GM13976 (cell line): Measurements from ENCODE around the gene SUSD3.

ENCODE experiments used
- DNase-seq: peaks from one replicate; pipeline ENCODE4 v3.0.0; 2012; ENCODE audit warnings: low spot score
- in situ Hi-C: fragments of 300-500 bp; cut with MboI; formaldehyde crosslinking; loops from one replicate; pipeline ENCODE4 v1.12.0; 2022; ENCODE audit warnings: low sequenced_read_pairs, mixed read lengths, inconsistent platforms; ENCODE audit not compliant: unreplicated experiment
- TF ChIP-seq, protein P1 (sequence below): IDR thresholded peaks from 2 replicates; pipeline ENCODE4 v1.5.1; 2012; ENCODE audit warnings: borderline replicate concordance, mild to moderate bottlenecking; ENCODE audit not compliant: insufficient read depth; ENCODE audit errors: extremely low read depth, missing control alignments, control extremely low read depth

Gene SUSD3

DNA sequence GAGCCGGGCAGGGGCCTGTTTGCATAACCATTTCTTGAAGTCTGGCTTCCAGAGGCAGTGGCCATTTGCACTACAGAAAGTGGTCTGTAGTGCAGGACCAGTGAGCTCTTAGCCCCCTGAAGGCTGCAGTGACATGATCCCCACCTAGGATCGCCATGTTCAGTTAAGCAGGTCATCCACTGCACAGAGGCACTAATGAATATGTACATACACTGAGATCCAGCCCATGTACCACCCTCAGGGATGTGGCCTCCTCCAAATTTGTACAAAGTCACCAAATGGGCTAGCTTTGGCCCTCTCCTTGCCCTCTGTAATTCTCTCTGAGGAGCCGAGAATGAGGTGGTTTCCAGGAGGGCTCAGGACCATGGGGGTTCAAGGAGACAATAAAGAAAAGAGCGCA, 8.3 kb upstream of the SUSD3 start:
- in situ Hi-C loops = no loop called here
- TF ChIP-seq, protein P1, sequence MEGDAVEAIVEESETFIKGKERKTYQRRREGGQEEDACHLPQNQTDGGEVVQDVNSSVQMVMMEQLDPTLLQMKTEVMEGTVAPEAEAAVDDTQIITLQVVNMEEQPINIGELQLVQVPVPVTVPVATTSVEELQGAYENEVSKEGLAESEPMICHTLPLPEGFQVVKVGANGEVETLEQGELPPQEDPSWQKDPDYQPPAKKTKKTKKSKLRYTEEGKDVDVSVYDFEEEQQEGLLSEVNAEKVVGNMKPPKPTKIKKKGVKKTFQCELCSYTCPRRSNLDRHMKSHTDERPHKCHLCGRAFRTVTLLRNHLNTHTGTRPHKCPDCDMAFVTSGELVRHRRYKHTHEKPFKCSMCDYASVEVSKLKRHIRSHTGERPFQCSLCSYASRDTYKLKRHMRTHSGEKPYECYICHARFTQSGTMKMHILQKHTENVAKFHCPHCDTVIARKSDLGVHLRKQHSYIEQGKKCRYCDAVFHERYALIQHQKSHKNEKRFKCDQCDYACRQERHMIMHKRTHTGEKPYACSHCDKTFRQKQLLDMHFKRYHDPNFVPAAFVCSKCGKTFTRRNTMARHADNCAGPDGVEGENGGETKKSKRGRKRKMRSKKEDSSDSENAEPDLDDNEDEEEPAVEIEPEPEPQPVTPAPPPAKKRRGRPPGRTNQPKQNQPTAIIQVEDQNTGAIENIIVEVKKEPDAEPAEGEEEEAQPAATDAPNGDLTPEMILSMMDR = no peak
- no peak for DNase-seq

DNA sequence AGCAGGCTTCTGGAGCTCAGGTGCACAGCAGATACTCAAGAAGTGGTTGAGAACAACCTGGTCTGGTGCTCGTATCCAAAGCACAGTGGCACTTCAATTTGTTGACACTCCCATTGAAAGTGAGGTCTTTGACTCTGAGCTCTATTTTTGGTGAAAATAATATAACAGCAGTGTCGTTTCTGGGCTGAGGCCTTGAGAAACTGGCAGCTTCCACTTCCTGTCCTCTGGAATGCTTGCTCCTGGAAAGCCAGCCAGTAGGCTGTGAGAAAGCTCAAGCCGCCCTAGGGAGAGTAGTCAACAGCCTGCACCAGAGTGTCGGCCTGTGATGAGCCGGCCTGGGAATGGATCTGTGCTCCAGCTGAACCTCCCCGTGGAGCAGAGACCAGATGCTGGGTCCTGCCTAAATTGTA, 6.8 kb upstream of the SUSD3 start:
- in situ Hi-C loops = no loop called here
- TF ChIP-seq, protein P1 = no peak
- no peak for DNase-seq

DNA sequence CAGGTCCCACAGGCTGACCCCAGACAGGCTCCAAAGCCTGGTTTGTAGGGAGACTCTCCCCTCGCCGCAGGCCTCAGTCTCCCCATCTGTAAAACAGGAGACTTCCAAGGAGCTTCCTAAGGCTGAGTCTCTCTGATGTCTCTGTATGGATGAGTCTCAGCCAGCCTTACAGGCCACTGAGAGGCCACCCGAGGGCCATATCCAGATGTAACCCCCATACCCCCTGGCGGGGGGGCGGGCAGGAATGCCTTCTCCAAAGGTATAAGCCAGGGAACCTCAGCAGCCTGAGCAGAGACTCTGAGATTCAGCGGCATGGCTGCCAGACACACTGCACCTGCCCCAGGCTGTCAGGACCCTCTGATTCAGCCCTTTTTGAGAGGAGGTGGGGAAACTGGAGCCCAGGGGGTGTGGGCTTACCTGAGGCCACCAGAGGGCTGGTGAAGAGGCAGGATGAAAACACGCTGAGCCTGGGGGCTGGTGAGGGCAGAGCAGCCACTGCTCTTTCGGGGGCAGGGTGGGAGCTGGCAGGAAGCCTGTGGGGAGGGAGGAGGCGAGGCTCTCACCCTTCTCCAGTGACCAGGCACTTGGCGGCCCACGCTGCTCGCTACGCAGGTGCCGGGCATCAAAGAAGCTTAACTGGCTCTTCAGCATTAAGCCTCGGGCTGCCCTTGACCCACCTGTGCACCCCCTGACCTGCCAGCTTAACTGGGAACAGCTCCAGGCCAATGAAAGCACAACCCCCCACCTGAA, 5.5 kb upstream of the SUSD3 start:
- TF ChIP-seq, protein P1 = no peak
- no peak for DNase-seq
- in situ Hi-C loops = no loop called here

DNA sequence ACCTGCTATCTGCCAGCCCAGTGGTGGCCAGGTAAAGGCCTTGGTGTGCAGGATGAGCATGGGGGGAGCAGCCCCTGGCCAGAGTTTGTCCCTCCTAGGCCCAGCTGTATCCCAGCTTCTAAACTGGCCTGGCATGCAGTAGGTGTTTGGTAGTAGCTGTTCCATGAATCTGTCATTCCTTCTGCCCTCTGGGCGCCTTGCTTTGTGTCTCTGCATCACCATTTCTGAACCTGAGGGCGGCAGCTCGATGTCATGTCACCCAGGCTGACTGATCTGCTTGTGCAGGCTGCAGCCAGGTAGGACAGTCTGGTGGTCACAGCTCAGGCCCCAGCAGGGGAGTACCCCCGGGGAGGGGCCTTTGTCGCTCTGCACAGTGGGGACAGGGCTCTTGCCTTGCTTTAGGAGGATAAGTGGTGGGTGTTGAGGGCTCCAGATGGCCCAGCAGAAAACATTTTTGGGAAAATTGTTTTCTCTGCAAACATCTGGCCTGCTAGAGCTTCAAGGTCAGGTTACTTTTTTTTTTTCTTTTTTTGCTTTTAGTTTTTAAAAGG, 4.6 kb upstream of the SUSD3 start:
- TF ChIP-seq, protein P1 = no peak
- DNase-seq = no peak
- in situ Hi-C loops = no loop called here

DNA sequence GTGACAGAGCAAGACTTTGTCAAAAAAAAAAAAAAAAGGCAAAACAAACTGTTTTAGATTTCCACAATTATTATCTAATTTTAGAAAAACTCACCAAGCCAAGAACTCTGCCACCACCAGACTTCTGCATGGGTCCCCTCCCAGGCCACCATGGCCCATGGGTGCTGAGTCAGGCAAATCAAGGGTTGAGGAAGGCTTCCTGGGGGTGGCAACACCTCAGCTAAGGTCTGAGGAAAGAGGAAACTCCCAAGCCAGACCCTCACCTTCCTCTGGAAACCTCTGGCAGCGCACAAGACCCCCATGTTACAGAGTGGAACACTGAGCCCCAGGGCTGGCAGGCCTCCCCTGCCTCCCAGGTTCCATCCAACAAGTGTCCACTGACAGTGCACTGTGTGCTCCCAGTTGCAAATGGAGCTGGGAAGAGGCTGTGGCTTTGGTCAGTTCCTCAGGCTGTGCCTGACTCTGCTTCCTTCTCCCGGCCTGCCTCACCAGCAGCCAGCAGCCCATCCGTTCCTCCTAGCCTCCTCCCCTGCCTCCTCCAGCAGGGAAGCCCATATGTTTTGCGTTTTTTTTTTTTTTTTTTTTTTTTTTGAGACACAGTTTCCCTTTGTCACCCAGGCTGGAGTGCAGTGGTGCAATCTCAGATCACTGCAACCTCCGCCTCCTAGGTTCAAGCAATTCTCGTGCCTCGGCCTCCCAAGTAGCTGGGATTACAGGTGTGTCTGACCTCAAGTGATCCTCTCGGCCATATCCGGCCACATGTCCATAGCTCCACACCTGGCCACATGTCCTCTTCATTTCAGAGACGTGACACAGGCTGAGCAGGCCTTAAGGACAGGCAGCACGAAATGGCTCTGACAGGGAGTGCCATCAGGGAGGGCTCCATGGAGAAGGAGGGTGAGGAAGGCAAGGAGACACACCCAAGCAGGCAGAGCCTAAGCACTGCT, 3.5 kb upstream of the SUSD3 start:
- DNase-seq = no peak
- in situ Hi-C loops = no loop called here
- TF ChIP-seq, protein P1 = no peak

DNA sequence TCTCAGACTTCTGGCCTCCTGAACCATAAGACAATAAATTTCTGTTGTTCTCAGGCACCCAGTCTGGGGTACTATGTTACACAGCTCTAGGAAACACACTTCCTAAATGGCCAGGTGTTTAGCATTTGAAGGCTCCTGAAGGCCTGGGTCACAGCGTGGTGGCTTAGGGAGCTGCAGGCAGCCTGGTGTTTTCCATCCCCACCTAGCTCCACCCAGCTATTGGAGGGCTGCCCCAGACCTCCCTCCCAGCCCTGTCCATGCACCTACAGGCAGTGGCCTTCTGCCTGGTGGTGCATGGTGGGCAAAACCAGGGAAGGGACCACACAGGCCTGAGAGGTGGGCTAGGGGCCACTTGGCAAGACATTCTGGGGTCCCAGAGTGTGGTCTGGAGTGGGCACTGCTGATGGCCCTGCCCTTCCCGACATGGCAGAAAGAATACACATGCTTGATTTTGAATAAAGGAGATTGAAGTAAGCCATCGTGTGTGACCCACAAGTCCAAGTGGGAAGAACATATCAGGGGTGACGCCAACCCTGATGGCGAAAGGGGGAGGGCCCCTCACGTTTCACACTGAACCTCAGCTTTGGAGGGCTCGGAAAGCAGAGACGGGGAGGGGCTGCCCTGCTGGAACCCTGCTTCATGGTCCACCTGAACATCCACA, 1.3 kb upstream of the SUSD3 start:
- in situ Hi-C loops = no loop called here
- TF ChIP-seq, protein P1 = no peak
- DNase-seq = no peak
